Kidney (tissue), 14 donors: ENCODE data around the gene PSMA3. TPM values are rescaled to one million over a fixed set of nuclear protein-coding genes. Genes with fewer than 3 reads are reported as not detected.

Experiments
- DNase-seq, 5 donors: peaks; one replicate each; pipeline ENCODE4 v3.0.0-alpha.2; 2013 to 2020
- FAIRE-seq: peaks from 2 replicates; lab custom pipeline; 2012; peaks lifted over from hg19 to GRCh38; lab: Jason Lieb, UNC
- H3K27ac ChIP-seq, 2 donors: one replicate each; pipeline ENCODE4 v1.7.0; 2013; ENCODE audit warnings: low read depth in 2 of 2, low read length in 2 of 2, inconsistent platforms in 1 of 2
- H3K27me3 ChIP-seq: one replicate; pipeline ENCODE4 v1.7.1; 2013; ENCODE audit warnings: low read length, inconsistent platforms; ENCODE audit not compliant: control insufficient read depth, insufficient read depth
- H3K36me3 ChIP-seq, 3 donors: one replicate each; pipeline versions ENCODE4 v1.7.0 to v1.7.1; 2013; ENCODE audit warnings: low read length in 3 of 3, control low read depth in 1 of 3, inconsistent platforms in 1 of 3; ENCODE audit not compliant: insufficient read depth in 3 of 3, control insufficient read depth in 2 of 3
- H3K4me1 ChIP-seq, 3 donors: one replicate each; pipeline versions ENCODE4 v1.7.0 to v1.7.1; 2013; ENCODE audit warnings: low read length in 3 of 3, inconsistent platforms in 1 of 3, low read depth in 1 of 3; ENCODE audit not compliant: control insufficient read depth in 2 of 3, insufficient read depth in 2 of 3
- H3K4me3 ChIP-seq, 3 donors: one replicate each; pipeline versions ENCODE4 v1.7.0 to v1.8.1; 2013; ENCODE audit warnings: low read length in 3 of 3, control low read depth in 1 of 3, inconsistent platforms in 1 of 3
- H3K9ac ChIP-seq, 3 donors: one replicate each; pipeline versions ENCODE4 v1.7.0 to v1.7.1; 2013; ENCODE audit warnings: low read length in 3 of 3, control low read depth in 1 of 3, inconsistent platforms in 1 of 3
- H3K9me3 ChIP-seq, 3 donors: one replicate each; pipeline versions ENCODE4 v1.7.0 to v1.7.1; 2013; ENCODE audit warnings: low read length in 3 of 3, control low read depth in 1 of 3, inconsistent platforms in 1 of 3; ENCODE audit not compliant: control insufficient read depth in 2 of 3, insufficient read depth in 1 of 3
- CTCF ChIP-seq: IDR thresholded peaks from 3 replicates; pipeline ENCODE4 v1.5.1; 2012; ENCODE audit warnings: mild to moderate bottlenecking, moderate library complexity, borderline replicate concordance; ENCODE audit not compliant: insufficient read depth; ENCODE audit errors: extremely low read depth
- intact Hi-C: fragments of 100-400 bp; cut with DNase I; formaldehyde crosslinking; loops from one replicate; pipeline ENCODE4 v1.11.1; 2022
- polyA plus RNA-seq: library from polyadenylated mRNA; stranded (reverse); fragments of 350-450 nt; fragmentation: Illumina TruSeq; extraction: RNeasy Lipid Tissue Mini Kit (QIAGEN cat#74804); gene quantifications from one replicate; pipeline ENCODE4 v1.2.3, GENCODE V29; 2014; ENCODE audit warnings: low read depth, low replicate concordance; ENCODE audit not compliant: insufficient read depth
- total RNA-seq: library from RNA; stranded (reverse); fragmentation: NEBNext Ultra II Directional; extraction: Animal tissue kit (Norgen Biotek cat#: 25700); gene quantifications from one replicate; pipeline ENCODE4 v1.2.1, GENCODE V29; 2021
- donor health status: control.
- donor health status: control.
- donor health status: control.
- donor health status: control.
- donor health status: control.
- donor health status: DM: yes; HTN: yes; CAD: no.
- donor health status: Normal renal cell carcinoma (clear cell type).

PSMA3 gene
- total and polyA plus RNA-seq, 2 donors from 2014 or later: 151 to 164 TPM

DNA sequence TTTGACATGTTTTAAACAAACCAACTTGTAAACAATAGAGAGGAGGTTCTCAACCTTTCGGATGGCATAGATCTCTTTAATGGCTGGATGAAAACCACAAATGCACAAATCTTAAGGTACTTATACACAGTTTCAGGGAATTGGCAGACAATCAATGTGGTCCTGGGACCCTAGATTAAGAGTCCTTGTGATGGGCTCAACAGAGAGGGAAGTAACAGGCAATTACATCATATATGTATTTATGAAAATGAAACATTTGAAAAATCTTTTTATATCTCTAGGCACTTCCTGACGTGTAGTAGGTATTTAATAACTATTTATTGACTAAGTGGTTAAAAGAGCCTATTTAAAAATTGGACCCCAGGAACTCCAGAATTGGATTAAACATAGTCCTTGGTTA lies 43.8 kb upstream of the PSMA3 start:
- TF ChIP-seq CTCF: no peak
- DNase-seq: peak in 1 of 5 donors; percentile 21
- peaks cover 0 to 2% (median 0%) of the 10 kb centered on the region in 3 donors for H3K36me3 ChIP-seq
- no peaks in the 10 kb centered on the region for H3K9me3 ChIP-seq
- peak overlapping the region; percentile 39 to 95 (median 88) for H3K9ac ChIP-seq
- FAIRE-seq: no peak
- H3K4me3 ChIP-seq: peak overlapping the region; percentile 76 to 95 (median 95)
- H3K27ac ChIP-seq: no peak overlapping the region
- peaks cover 0 to 5% (median 2%) of the 10 kb centered on the region in 3 donors for H3K4me1 ChIP-seq
- H3K27me3 ChIP-seq: no peaks in the 10 kb centered on the region
- intact Hi-C loops: no loop called here

- Histone ChIP-seq H3K4me3 (no peak overlapping the region), H3K9ac (no peak overlapping the region), H3K27me3 (no peaks in the 10 kb centered on the region), H3K27ac (no peak overlapping the region), H3K9me3 (no peaks in the 10 kb centered on the region), H3K36me3 (peaks cover 10 to 26% (median 13%) of the 10 kb centered on the region in 3 donors), H3K4me1 (no peaks in the 10 kb centered on the region)
- DNase-seq: no peak
- FAIRE-seq: no peak
- intact Hi-C loops: no loop called here
- no peak for TF ChIP-seq CTCF
Observed at GRCh38 chr14:58213176-58213575, 31.5 kb upstream of the PSMA3 start.

DNA sequence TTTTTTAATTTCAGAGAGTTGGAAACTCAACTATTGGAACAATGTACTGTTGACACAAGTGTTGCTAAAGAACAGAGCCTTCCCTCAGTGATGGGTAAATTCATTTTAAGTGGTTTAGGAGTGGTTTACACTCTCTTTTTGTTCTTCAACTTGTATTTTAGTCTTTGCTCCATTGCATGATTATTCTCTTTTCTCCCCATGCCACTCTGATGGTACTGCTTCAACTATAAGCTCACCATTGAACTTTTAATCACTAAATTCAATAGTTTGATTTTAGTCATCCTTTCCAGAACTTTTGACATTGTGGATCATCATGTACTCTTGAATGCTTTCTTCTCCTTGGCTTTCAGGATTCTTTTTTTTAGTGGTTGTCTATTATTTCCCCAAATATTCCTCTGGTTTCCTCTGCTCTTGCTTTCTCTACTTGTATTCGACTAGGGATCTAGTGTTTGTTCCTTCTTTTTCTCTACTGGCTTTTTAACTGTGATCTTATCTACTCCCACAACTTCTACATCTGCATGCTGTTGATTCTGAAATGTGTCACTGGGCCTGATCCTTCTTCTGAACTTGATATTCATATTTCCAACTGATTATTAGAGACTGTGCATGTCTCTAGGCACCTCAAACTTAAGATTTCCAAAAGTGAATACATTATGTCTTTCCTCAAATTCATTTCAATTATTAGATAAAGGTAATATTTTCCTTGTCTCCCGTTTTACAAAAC lies 29.3 kb upstream of the PSMA3 start:
- intact Hi-C loops: no loop called here
- DNase-seq (no peak), FAIRE-seq (no peak)
- no peak for TF ChIP-seq CTCF
- Histone ChIP-seq H3K9ac (no peak overlapping the region), H3K27me3 (no peaks in the 10 kb centered on the region), H3K27ac (no peak overlapping the region), H3K4me1 (no peaks in the 10 kb centered on the region), H3K9me3 (no peaks in the 10 kb centered on the region), H3K36me3 (peaks cover 10 to 22% (median 13%) of the 10 kb centered on the region in 3 donors), H3K4me3 (no peak overlapping the region)

GRCh38 chr14:58216544-58216943 lies 28.1 kb upstream of the PSMA3 start:
- Histone ChIP-seq H3K9ac (no peak overlapping the region), H3K27ac (no peak overlapping the region), H3K9me3 (no peaks in the 10 kb centered on the region), H3K4me3 (no peak overlapping the region), H3K27me3 (no peaks in the 10 kb centered on the region), H3K4me1 (no peaks in the 10 kb centered on the region), H3K36me3 (peaks cover 10 to 25% (median 10%) of the 10 kb centered on the region in 3 donors)
- FAIRE-seq (no peak), DNase-seq (no peak)
- no peak for TF ChIP-seq CTCF
- intact Hi-C loops: no loop called here
